ENCODE measurements around the gene TBC1D7.
"Not testable (repeated sequence)": the region's sequence is repeated elsewhere in the genome, so short reads cannot be mapped to it uniquely, and the experiment has no call there.

TBC1D7 gene

DNA sequence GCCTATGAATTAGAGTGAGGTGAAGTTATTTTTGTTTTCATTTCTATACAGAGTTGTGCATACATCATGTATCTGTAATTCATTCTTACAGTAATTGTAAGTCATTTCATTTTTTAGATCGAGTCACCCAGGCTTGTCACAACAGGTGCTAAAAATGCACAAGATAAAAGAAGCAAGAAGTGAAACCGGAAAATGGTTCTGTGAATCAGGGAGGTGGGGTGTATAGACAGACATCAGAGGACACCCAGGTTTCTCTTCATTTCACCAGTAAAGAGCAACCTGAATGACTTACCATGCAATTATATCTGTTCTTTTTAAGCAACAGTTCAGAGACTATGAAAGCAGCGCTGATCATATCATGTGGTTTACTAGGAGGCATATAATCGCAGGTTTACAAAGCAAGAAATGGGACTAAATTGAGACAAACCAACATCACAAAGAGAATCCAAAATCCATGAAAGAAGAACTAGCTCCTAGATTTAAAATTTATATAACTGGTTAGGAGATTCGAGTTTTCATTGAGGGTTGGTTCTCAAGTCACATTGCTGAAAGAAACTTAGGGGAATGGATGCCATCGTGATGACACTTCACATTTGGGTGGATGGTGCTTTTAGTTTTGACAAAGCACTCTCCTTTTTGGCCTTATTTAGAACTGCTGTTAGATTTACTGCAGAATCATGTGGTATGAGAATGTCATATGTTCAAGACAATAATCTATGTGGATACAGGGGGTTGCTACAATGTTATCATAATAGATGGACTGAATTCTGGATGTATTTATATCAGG is 27.9 kb upstream of the TBC1D7 start:
- no peak for DNase-seq (ENCODE audit: low read depth in 2 of 2, low spot score in 1 of 2)

DNA sequence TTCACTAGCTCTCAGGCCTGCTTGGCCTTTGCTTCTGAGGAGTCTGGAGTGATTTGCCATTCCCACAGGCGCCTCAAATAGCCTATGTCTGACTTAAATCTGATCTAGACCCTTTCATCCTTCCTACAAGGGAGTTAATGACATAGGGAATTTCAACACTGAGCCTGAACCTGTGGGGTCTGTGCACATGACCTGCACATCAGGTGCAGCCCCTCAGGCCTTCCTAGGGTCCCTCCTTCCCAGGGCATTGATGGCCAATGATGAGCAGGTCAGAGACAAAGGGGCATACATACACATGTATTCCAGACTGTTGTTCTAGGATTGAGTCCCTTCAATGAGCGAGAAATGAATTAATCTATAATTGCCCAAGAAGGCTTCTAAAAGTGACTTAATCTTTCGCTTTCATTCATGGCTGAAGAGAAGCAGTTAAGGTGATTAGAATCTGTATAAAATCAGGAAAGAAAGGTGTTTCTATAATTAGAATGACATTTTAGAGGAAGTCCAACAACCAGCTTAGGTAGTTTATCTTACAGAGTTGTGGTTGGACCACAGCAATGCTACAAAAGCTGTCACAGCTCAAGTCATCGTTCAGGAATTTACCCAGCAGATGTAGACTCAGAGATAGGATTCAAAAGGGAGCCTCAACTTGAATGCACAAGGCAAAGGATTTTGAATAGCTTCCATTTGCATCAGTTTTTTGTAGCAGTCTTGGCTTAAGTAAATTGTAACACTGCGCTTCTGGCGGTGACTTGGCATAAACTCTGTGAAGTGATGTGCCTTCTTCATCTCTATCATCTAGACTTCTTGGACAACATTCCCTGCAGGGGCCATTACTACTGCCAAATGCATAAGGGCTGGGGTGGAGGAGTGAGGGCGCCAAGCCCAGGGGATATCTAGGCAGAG is 27.0 kb upstream of the TBC1D7 start:
- DNase-seq (ENCODE audit: low read depth in 2 of 2, low spot score in 1 of 2) = no peak

DNA sequence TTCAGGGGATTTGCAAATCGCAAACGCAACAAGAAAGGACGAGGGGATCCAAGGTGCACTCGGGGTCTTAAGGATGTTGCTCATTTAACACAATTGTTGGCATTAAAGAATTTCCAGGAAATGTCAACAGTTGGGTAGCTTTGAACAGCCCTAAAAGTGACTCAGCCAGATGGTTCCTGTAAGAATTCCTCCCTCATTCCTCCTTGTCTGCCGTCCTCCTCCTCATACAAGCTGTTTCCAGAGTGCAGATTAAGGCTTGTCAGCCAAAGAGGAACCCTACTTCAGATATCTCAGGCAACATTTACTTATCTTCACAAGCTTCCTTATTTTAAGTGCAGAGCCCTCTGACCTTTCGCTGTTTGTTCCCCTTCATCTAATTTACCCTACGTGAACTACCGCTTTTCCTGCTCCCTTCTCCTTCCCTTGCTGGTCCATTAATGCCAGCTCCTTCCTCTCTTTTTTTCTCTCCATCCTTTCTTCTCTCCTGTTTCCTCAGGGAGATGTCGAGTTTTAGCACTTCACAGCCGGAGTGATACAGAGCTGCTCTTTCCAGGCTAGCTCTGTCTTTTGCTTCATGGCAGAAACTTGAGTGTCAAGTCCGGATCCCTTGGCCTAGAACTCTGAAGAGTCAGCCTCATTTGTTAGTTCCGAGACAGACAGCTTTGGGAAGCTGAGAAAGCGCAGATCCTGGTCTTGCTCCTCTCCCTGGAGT is 26.1 kb upstream of the TBC1D7 start:
- no peak for DNase-seq (ENCODE audit: low read depth in 2 of 2, low spot score in 1 of 2)

GRCh38 chr6:13352165-13352564 is 23.8 kb upstream of the TBC1D7 start:
- DNase-seq (ENCODE audit: low read depth in 2 of 2, low spot score in 1 of 2) = no peak

DNA sequence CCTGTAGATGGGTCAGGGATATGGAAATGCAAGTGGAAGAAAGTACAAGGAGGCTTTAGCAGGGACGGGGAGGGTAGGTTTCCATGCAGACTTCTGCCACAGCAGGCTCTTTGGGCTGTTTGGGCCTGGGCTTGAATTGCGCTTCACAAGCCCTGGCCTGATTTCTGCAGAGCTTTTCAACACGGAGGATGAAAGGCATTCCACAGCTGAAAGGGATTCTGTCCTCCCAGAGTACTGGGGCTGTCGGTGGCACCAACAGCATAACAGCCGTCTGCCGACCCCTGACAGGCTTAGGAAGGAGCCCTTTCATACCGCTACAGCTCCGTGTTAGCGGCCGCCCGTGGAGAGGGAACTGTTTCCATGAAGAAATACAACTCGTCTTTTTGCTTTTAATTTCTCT is 22.9 kb upstream of the TBC1D7 start:
- DNase-seq (ENCODE audit: low read depth in 2 of 2, low spot score in 1 of 2) = no peak

GRCh38 chr6:13349811-13350506 is 21.6 kb upstream of the TBC1D7 start:
- no peak for DNase-seq (ENCODE audit: low read depth in 2 of 2, low spot score in 1 of 2)

DNA sequence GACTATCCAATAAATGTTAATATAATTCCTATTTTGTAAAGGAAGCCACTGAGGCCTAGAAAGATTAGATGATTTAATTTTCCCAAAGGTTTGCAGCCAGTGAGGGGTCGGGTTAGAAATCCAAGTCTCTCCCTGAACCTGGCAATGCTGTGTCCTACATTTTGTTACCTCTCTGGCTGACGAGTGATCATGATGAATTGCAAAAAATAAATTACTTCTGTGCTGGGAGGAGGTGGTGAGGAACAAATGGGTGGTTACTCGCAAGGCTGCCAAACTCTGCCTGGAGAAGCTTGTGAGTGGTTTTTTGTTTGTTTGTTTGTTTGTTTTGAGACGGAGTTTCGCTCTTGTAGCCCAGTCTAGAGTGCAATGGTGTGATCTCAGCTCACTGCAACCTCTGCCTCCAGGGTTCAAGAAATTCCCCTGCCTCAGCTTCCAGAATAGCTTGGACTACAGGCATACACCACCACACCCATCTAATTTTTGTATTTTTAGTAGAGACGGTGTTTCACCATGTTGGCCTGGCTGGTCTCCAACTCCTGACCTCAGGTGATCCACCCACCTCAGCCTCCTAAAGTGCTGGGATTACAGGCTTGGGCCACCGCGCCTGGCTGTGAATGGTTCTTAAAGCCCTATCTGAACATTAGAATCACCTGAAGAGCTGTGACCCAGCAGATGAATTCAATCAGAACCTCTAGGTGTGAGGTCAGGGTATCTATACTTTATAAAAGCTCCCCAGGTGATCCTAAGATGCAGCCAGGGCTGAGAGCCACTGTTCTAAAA is 20.2 kb upstream of the TBC1D7 start:
- no peak for DNase-seq (ENCODE audit: low read depth in 2 of 2, low spot score in 1 of 2)

DNA sequence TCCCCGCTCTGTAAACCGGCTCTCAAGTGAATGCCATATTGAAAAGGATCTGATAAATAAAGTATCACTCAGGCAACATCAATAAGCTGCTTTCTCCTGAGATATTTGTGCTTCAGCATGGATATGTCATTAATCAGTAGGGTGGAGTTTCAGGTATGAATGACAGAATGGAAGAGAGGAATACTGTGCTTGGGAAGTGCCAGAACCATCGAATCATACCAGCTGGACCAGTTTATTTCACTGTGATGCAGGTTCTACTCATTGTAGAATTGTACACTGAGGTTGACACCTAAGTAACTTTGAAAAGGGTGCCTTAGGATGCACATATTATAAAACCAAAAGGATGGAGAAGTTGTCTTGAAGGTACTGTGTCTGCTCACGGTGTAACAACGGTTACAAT is 17.9 kb upstream of the TBC1D7 start:
- no peak for DNase-seq (ENCODE audit: low read depth in 2 of 2, low spot score in 1 of 2)

- no peak for DNase-seq (ENCODE audit: low read depth in 2 of 2, low spot score in 1 of 2)
Observed at GRCh38 chr6:13342414-13343019, 14.2 kb upstream of the TBC1D7 start.

DNA sequence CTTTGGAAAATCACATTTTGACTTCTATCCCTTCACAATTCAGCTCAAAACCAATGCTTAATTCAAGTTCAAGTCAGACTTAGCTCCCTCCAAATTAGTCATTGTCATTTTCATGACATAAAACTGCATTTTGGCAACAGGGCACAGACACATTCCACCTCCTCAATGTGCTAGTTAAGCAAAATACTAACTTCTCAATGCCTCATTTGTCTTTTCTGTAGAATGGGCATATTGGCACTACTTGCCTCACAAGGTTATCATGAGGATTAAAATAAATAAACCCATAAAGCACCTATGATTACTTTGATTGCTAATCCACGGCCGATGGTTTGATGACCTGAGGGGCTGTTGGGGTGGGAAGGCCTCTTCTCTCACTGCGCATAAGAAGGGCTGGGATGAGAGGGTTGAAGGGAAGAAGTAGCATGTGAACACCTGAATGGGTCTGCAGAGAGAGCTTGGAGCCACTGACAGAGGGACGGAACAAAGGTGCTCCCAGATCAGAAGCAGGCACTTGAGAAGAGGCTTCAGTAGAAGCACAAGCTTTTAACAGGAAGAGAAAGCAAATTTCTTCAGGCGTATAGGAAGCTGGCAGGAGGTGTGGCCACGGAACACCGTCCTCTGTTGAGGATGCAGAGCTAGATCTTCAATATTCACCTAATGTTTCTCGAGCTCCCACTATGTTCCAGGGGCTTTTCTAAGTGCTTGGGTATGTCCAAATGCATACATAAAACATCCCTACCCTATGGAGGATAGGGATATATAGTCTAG is 11.7 kb upstream of the TBC1D7 start:
- DNase-seq (ENCODE audit: low read depth in 2 of 2, low spot score in 1 of 2) = no peak

DNA sequence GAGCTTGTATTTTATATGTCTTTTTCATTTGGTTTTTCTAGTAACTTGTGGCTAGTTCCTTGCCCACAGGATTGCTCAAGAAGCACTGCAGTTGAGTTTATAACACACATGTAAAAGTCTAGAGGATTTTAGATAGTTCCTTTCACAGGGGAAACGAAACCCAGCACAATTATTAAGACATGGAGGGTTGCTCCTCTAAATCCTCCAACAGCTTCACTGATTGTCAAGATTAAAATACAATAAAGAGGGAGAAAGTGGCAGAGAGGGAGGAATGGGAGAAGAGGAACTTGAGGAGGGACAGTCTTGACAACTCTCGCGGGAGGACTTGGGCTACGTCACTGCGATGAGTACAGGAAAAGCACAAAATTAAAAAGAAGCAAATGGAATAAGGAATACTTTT is 9.7 kb upstream of the TBC1D7 start:
- no peak for DNase-seq (ENCODE audit: low read depth in 2 of 2, low spot score in 1 of 2)

- DNase-seq (ENCODE audit: low read depth in 2 of 2, low spot score in 1 of 2) = peak; percentile 25 to 62
Observed at GRCh38 chr6:13336553-13336952, 8.2 kb upstream of the TBC1D7 start.

DNA sequence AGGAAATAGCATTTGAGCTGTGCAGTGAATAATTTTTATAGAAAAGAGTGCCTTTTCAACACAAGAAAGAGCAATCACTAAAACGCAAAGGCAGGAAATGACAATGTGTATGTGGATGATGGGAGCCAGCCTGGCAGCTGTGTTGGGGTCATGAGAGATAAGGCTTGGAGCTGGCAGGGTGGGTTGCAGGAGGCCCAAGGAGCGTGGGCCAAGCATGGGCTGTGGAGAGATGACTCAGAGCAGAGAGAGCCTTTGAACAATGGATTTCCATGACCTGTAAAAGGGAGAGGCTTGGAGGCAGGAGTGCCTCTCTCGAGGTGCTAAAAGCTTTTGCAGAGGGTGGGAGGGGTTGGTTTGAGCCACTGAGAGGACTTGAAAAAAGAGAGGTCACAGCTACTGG is 6.6 kb upstream of the TBC1D7 start:
- no peak for DNase-seq (ENCODE audit: low read depth in 2 of 2, low spot score in 1 of 2)

GRCh38 chr6:13332349-13332706 is 4.0 kb upstream of the TBC1D7 start:
- DNase-seq (ENCODE audit: low read depth in 2 of 2, low spot score in 1 of 2) = no peak

- no peak for DNase-seq (ENCODE audit: low read depth in 2 of 2, low spot score in 1 of 2)
Observed at GRCh38 chr6:13331516-13332348, 3.4 kb upstream of the TBC1D7 start.

- no peak for DNase-seq (ENCODE audit: low read depth in 2 of 2, low spot score in 1 of 2)
Observed at GRCh38 chr6:13328875-13329183, 492 bp upstream of the TBC1D7 start.

DNA sequence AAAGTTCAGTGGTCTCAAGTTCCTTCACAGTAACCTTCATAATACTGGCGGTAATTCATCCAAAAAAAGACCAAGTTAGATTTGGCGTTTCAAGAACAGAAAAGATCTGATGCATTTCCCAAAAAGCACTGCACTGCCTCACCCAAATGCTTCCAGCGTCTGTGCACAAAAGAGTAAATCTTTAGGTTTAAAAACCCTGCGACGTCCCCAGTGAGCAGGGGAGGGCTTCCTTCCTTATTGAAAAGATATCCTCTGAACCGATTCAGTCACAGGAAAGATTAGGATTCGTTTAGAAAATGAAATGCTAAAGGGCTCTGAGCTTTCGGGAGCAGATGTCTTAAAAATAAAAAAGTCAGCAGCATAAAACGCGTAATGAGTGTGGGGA is 654 bp downstream of the TBC1D7 start:
- DNase-seq (ENCODE audit: low read depth in 2 of 2, low spot score in 1 of 2) = no peak

DNA sequence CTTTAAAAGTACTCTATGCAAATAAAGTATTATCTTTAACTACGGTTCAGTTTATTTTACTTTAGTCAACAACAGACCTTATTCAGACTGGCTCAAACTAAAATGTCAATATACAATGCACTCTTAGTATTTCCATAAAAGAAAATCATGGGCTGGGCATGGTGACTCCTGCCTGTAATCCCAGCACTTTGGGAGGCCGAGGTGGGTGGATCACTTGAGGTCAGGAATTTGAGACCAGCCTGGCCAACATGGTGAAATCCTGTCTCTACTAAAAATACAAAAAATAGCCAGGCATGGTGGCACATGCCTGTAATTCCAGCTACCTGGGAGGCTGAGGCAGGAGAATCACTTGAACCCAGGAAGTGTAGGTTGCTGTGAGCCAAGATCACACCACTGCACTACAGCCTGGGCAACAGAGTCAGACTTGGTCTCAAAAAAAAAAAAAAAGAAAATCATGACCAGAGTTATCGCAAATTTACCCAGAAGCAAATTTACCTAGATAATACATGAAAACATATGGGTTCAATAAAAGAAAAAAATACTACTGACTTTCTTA is 2.2 kb downstream of the TBC1D7 start:
- not testable (repeated sequence) for DNase-seq (ENCODE audit: low read depth in 2 of 2, low spot score in 1 of 2)

All from stimulated activated CD8-positive, alpha-beta memory T cell treated with anti-CD3 and anti-CD28 coated beads, Interleukin-4, amount 100 ng/mL, for 1 hour (primary cell).